NOMO-1 treated with dmso at 0.1 percent for 144 hours (cell line): ENCODE data around the gene METRNL.
"Not testable (repeated sequence)": the region's sequence is repeated elsewhere in the genome, so short reads cannot be mapped to it uniquely, and the experiment has no call there.

Experiments used
- DNase-seq: peaks from one replicate; lab custom pipeline; 2025; ENCODE audit not compliant: unreplicated experiment; lab: John Stamatoyannopoulos, UW

Gene METRNL

GRCh38 chr17:83051396-83052240 is 27.8 kb upstream of the METRNL start:
- peak; percentile 99 for DNase-seq

- no peak for DNase-seq
These were observed 27.2 kb upstream of the METRNL start for GRCh38 chr17:83052241-83052564.

DNA sequence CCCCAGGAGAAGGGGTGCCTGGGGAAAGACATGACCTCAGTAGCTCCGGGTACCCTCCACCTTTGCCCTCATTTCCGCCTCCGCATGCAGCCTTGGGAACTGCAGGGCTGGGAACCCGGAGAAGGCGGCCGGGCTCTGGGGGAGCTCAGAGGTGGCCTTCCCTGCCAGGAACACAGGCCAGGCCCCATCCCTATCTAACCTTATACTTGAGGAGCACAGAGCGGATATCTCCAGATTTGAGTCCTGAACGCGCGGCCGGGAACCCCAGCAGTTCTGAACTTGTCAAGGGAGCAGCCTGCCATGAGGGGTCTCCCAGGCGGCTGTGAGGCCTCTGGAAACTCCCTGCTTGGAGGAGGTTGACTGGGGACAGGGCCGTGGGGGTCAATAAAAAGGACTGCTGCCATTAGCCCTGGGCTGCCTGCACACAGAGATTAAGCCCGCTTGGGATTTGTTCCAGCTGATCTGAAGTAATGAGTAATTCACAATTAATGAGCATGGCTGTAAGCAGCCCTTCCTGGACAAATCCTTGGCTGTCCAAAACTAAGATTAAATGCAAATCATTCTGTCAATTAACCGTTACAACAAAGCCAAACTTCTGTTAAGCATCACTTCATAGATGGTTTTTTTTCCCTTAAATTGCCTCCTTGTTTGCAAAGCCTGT is 26.3 kb upstream of the METRNL start:
- DNase-seq, result no peak

DNA sequence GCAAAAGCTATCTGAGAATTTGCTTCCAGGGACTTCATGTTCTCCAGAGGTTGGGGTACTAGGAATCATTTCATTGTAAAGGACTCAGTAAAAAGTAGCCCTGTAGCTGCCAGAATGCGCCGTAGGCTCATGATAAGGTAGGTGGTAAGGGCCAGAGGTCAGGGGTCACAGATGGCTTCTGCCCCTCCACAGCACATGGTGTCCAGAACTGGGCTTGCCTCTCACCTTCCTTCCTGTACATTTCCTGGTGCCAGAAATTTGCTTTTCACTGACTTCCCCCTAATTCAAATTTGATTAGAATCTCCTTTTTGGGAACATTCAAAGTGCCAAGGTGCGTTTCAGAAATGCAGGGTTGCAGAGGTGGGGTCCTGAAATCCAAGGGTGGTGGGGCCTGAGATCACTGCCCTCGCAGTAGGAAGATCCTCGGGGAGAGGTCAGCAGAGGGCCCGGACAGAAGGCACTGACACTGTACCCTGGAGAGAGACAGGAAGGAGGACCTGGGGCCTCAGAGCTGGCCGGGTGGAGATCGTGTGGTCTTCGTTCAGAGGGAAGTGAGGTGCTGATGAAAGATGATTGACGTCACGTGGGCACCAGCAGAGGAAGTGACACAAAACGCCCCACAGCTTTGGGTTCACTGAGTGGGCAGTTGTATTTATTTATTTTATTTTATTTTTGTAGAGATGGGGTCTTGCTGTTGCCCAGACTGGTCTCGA is 25.5 kb upstream of the METRNL start:
- peak; percentile 77 for DNase-seq

DNA sequence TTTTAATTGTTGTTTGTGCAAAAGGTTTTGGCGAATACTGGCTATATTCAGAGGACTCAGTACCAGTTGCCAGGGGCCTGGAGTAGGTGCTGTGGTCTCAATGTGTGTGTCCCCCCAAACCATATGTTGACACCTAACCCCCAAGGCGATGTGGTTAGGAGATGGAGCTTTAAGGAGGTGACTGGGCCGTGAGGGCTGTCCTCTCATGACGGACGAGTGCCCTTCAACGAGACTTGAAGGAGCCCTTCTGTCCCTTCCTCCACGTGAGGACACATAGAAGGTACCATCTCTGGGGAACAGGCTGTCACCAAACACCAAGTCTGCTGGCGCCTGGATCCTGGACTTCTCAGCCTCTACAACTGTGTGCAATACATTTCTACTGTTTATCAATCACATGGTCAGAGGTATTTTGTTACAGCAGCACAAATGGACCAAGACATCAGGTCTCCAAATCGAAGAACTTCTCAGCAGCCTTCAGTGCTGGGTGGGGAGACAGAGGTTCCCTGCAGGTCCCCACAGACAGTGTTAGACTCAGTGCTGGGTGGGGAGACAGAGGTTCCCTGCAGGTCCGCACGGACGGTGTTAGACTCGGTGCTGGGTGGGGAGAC is 24.8 kb upstream of the METRNL start:
- no peak for DNase-seq

GRCh38 chr17:83055176-83055575 is 24.2 kb upstream of the METRNL start:
- not testable (repeated sequence) for DNase-seq

GRCh38 chr17:83055911-83056582 is 23.4 kb upstream of the METRNL start:
- DNase-seq, result no peak

DNA sequence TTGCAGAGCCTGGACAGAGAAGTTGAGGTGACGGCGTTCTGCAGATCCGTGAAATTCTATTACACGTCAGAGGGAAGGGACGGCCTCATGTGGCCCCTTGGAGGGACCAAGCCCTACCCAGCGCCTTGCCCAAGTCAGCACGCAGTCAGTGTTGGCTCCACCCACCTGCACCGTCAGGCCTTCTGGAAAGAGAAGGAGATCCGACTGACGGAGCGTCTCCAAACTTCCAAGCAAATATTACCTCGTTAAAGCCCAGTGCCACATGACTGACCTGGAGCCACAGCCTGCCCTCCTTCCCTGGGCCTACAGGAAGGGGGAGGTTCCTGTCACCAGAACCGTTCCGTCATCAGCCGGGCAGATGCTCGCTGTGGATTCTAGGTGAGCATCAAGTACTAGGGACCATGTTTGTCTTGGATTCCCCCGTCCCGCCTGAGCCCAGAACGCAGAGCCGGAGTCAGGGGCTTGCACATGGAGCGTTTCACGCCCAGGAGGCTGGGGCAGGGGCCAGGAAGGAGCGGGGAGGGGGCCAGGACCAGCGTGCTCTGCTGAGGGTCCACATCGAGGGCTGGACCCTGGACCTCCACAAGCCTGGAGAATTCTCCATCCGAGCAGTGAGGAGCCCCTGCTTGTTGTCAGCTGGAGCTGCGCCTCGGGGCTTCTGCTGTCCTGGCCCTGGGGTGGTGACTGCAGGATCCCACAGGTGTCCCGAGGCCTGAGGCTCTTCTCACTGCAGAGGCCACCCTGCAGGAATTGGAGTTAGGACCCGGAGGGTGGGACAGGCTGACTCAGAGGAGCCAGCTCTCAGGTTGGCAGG is 22.6 kb upstream of the METRNL start:
- no peak for DNase-seq

DNA sequence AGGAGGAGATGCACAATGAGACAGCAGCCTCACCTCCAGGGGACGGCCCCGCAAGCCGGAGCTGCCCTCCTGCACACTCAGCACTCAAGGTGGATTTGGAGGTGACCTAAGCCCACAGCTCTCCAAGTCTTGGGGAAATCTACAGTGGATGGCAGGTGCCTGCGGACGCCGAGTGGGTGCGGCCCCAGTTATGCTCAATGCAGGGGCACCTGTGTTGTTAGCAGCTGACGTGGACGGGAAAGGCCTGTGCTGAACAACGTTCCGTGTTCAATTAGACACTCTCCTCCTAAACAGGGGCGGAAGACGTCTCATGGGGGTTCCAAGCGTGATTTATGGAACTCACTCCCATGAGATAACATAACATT is 22.0 kb upstream of the METRNL start:
- DNase-seq, result no peak

DNA sequence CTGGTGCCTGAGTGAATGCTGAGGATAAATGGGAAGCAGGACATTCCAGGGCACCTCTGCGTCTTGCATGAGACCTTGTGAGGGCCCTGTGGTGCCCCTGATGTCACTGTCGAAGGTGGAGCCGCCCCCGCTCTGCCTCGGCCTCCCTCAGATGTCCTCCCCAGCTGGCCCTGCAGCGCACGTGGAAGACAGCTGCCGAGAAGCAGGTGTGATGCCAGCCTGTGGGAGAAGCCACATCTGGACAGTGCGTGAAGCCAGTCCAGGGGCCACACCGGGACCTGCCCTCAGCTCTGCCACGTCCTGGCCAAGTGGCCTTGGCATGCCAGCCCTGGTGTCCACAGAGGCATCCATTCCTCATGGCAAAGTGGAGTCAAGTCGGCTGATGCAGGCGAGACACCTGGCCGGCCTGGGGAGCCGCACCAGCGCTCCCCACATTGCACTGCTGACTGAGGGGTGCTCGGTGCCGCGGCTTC is 21.6 kb upstream of the METRNL start:
- no peak for DNase-seq

DNA sequence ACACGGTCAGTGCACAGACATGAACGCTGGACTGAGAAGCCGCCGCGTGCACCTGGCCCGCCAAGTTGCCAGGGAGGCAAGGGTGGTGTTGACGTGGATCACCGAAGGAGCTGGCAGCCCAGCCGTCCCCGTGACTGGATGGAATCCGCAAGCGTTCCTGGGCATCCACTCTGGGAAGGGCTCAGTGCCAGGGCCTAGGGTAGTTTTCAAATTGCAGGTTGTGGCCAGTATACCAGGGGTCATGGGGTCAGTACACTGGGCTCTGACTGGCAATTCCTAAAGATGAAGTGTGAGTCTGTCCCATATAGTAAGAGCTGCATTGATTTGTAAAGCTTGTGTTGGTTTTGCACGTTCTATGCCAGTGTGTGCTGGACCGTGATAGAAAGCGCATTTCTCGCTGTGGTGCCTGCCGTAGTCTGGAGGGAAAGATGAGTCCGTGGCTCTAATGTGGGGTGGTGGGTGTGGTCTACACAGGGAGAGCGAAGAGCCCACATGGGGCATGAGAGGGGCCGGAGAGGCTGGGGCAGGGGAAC is 21.1 kb upstream of the METRNL start:
- no peak for DNase-seq

DNA sequence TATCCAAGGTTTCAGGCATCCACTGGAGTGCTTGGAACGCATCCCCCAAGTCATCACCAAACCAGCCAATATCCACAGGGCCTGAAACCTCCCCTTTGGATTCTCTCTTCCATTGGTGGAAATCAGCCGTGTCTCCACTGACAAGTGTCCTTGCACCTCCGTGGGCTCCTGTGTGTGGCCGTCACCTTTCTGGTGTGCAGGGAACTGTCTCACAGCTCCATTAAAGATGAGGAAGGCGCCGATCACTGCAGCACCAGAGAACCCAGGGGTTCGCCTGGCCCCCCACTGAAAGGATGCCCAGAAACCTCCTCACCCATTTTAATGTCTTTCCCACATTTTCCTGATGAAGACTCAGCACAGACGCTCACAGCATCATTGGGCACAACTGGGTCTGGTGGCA is 17.8 kb upstream of the METRNL start:
- no peak for DNase-seq

GRCh38 chr17:83062011-83062817 is 17.2 kb upstream of the METRNL start:
- DNase-seq, result no peak

- no peak for DNase-seq
These were observed 16.4 kb upstream of the METRNL start for GRCh38 chr17:83062818-83063671.

DNA sequence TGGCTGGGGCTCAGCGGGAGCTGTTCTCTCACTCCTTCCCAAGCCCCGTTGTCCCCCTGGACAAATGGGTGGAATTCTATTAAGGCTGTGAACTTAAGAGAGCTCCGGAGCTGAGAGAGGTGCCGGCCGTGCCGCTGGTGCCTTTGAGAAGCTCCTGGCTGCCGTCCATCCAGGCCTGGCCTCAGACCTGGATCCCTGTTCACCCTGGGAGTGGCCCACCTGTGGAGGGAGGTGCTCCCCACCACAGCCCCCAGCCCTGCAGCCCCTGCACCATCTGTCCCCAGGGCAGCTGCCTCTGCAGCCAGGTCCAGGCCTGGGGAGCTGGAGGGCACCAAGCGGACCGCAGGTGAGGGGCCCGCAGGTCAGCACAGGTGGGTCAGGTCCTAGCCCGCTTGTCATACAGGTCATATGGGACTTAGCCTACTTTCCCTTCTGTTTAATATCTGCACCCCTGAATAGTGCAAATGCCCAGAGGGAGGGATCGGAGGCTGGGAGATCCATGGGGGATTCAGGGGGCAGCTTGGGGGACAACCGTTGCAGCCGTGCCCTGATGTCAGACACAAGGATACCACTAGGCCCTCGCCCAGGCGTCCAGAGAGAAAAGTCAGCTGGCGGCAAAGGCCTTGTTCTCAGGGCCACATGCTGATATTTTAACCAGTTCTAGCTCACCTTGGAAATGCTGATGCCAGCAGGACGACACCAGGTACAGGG is 15.2 kb upstream of the METRNL start:
- no peak for DNase-seq

- no peak for DNase-seq
These were observed 14.4 kb upstream of the METRNL start for GRCh38 chr17:83064732-83065659.
